NCI-H1694 (cell line): Measurements from ENCODE around the gene PRKCB.

Experiments
- DNase-seq: peaks from one replicate; lab custom pipeline; 2025; lab: John Stamatoyannopoulos, UW

PRKCB gene

GRCh38 chr16:23835390-23836077, at the start of gene PRKCB:
TSS of gene PRKCB (plus strand) at chr16:23835983.
- no peak for DNase-seq

- DNase-seq, result no peak
These were observed 48.7 kb upstream of the PRKCB start for GRCh38 chr16:23786964-23787561.

- DNase-seq, result no peak
These were observed 47.1 kb upstream of the PRKCB start for GRCh38 chr16:23788685-23789084.

- DNase-seq, result no peak
These were observed 40.4 kb upstream of the PRKCB start for GRCh38 chr16:23795378-23795777.

GRCh38 chr16:23796941-23797340, 38.8 kb upstream of the PRKCB start:
- DNase-seq, result no peak

- peak; percentile 11 for DNase-seq
These were observed 34.4 kb upstream of the PRKCB start for GRCh38 chr16:23801378-23801777.

- no peak for DNase-seq
These were observed 33.0 kb upstream of the PRKCB start for GRCh38 chr16:23802776-23803175.

- no peak for DNase-seq
These were observed 32.1 kb upstream of the PRKCB start for GRCh38 chr16:23803591-23804123.

- DNase-seq, result no peak
These were observed 28.8 kb upstream of the PRKCB start for GRCh38 chr16:23807028-23807427.

- no peak for DNase-seq
These were observed 14.3 kb upstream of the PRKCB start for GRCh38 chr16:23821467-23821866.

GRCh38 chr16:23821875-23822688, 13.7 kb upstream of the PRKCB start:
- no peak for DNase-seq

- no peak for DNase-seq
These were observed 12.1 kb upstream of the PRKCB start for GRCh38 chr16:23823475-23824384.

- DNase-seq, result no peak
These were observed 10.9 kb upstream of the PRKCB start for GRCh38 chr16:23824909-23825308.

GRCh38 chr16:23826528-23827045, 9.2 kb upstream of the PRKCB start:
- DNase-seq, result no peak

GRCh38 chr16:23827057-23827456, 8.7 kb upstream of the PRKCB start:
- DNase-seq, result no peak

GRCh38 chr16:23829454-23829853, 6.3 kb upstream of the PRKCB start:
- no peak for DNase-seq

- DNase-seq, result no peak
These were observed 5.5 kb upstream of the PRKCB start for GRCh38 chr16:23830276-23830675.

GRCh38 chr16:23832882-23833281, 2.9 kb upstream of the PRKCB start:
- no peak for DNase-seq

GRCh38 chr16:23833504-23833903, 2.3 kb upstream of the PRKCB start:
- DNase-seq, result no peak

GRCh38 chr16:23833960-23834685, 1.7 kb upstream of the PRKCB start:
- no peak for DNase-seq

GRCh38 chr16:23836078-23836403, 258 bp downstream of the PRKCB start:
- DNase-seq, result no peak
